Measurements from ENCODE around the gene LUZP4. TPM values are rescaled to one million over a fixed set of nuclear protein-coding genes. Genes with fewer than 3 reads are reported as not detected.

Gene LUZP4
- total RNA-seq, 1 donor from 2014 or later, result not detected

GRCh38 chrX:115284877-115285276 is 4.6 kb upstream of the LUZP4 start:
- FAIRE-seq (no peak), DNase-seq (ENCODE audit: low read depth) (no peak)
- no peak for TF ChIP-seq CTCF (IDR thresholded peaks at IDR 0.05; ENCODE audit: insufficient read depth, low read length, severe bottlenecking)
- Histone ChIP-seq H3K36me3 (ENCODE audit: control insufficient read depth, insufficient read depth, low read length) (no peaks in the 10 kb centered on the region), H3K4me3 (ENCODE audit: low read depth, low read length) (no peak overlapping the region), H3K27me3 (ENCODE audit: control insufficient read depth, insufficient read depth, low read length) (no peaks in the 10 kb centered on the region)

- TF ChIP-seq CTCF (IDR thresholded peaks at IDR 0.05; ENCODE audit: insufficient read depth, low read length, severe bottlenecking), result no peak
- H3K27me3 ChIP-seq (ENCODE audit: control insufficient read depth, insufficient read depth, low read length), result no peaks in the 10 kb centered on the region
- no peak overlapping the region for H3K4me3 ChIP-seq (ENCODE audit: low read depth, low read length)
- DNase-seq (ENCODE audit: low read depth) (peak; percentile 23), FAIRE-seq (no peak)
- no peaks in the 10 kb centered on the region for H3K36me3 ChIP-seq (ENCODE audit: control insufficient read depth, insufficient read depth, low read length)
Observed at GRCh38 chrX:115297189-115297588, 7.7 kb downstream of the LUZP4 start.

GRCh38 chrX:115311139-115311538 is 21.6 kb downstream of the LUZP4 start:
- Histone ChIP-seq H3K4me3 (ENCODE audit: low read depth, low read length) (no peak overlapping the region), H3K36me3 (ENCODE audit: control insufficient read depth, insufficient read depth, low read length) (no peaks in the 10 kb centered on the region), H3K27me3 (ENCODE audit: control insufficient read depth, insufficient read depth, low read length) (no peaks in the 10 kb centered on the region)
- no peak for TF ChIP-seq CTCF (IDR thresholded peaks at IDR 0.05; ENCODE audit: insufficient read depth, low read length, severe bottlenecking)
- DNase-seq (ENCODE audit: low read depth) (no peak), FAIRE-seq (no peak)

GRCh38 chrX:115311601-115312001 is 22.1 kb downstream of the LUZP4 start:
- FAIRE-seq, result no peak
- TF ChIP-seq CTCF (IDR thresholded peaks at IDR 0.05; ENCODE audit: insufficient read depth, low read length, severe bottlenecking), result no peak
- no peak overlapping the region for H3K4me3 ChIP-seq (ENCODE audit: low read depth, low read length)
- no peak for DNase-seq (ENCODE audit: low read depth)
- no peaks in the 10 kb centered on the region for H3K27me3 ChIP-seq (ENCODE audit: control insufficient read depth, insufficient read depth, low read length)
- H3K36me3 ChIP-seq (ENCODE audit: control insufficient read depth, insufficient read depth, low read length), result no peaks in the 10 kb centered on the region

- Histone ChIP-seq H3K36me3 (ENCODE audit: control insufficient read depth, insufficient read depth, low read length) (no peaks in the 10 kb centered on the region), H3K27me3 (ENCODE audit: control insufficient read depth, insufficient read depth, low read length) (no peaks in the 10 kb centered on the region), H3K4me3 (ENCODE audit: low read depth, low read length) (no peak overlapping the region)
- no peak for TF ChIP-seq CTCF (IDR thresholded peaks at IDR 0.05; ENCODE audit: insufficient read depth, low read length, severe bottlenecking)
- FAIRE-seq, result no peak
- DNase-seq (ENCODE audit: low read depth), result no peak
Observed at GRCh38 chrX:115318139-115318538, 28.6 kb downstream of the LUZP4 start.

GRCh38 chrX:115322375-115322774 is 32.9 kb downstream of the LUZP4 start:
- H3K4me3 ChIP-seq (ENCODE audit: low read depth, low read length), result no peak overlapping the region

More at GRCh38 chrX:115322375-115322774, 32.9 kb downstream of the LUZP4 start:
- DNase-seq (ENCODE audit: low read depth) (no peak), FAIRE-seq (no peak)
- H3K36me3 ChIP-seq (ENCODE audit: control insufficient read depth, insufficient read depth, low read length), result no peaks in the 10 kb centered on the region
- no peak for TF ChIP-seq CTCF (IDR thresholded peaks at IDR 0.05; ENCODE audit: insufficient read depth, low read length, severe bottlenecking)
- H3K27me3 ChIP-seq (ENCODE audit: control insufficient read depth, insufficient read depth, low read length), result no peaks in the 10 kb centered on the region

Measured in bronchial epithelial cell (primary cell).